ENCODE measurements around the gene CELSR1. TPM values are rescaled to one million over a fixed set of nuclear protein-coding genes. Genes with fewer than 3 reads are reported as not detected.

The CELSR1 gene
- total RNA-seq, 2 donors from 2014 or later = 24.2 to 38.2 TPM

- Histone ChIP-seq H3K27me3 (replicated peaks; ENCODE audit: insufficient read depth) (no peaks in the 10 kb centered on the region), H3K27ac (no peak overlapping the region), H3K36me3 (no peaks in the 10 kb centered on the region), H3K4me1 (replicated peaks) (no peaks in the 10 kb centered on the region), H3K9me3 (no peaks in the 10 kb centered on the region), H3K4me3 (no peak overlapping the region)
- TF ChIP-seq POLR2AphosphoS5 (IDR thresholded peaks at IDR 0.05) (no peak), CTCF (IDR thresholded peaks at IDR 0.05) (no peak), POLR2A (IDR thresholded peaks at IDR 0.05) (no peak)
- 64% methylated on average over 15 of the region's 15 CpGs for whole genome bisulfite sequencing
- no peak for DNase-seq (ENCODE audit: low spot score)
- intact Hi-C loops (cut with DNase I) = no loop called here
Measured at GRCh38 chr22:46500201-46500600, 37.2 kb downstream of the CELSR1 start.

- Histone ChIP-seq H3K4me1 (replicated peaks) (no peaks in the 10 kb centered on the region), H3K9me3 (no peaks in the 10 kb centered on the region), H3K27me3 (replicated peaks; ENCODE audit: insufficient read depth) (no peaks in the 10 kb centered on the region), H3K27ac (no peak overlapping the region), H3K36me3 (no peaks in the 10 kb centered on the region), H3K4me3 (no peak overlapping the region)
- TF ChIP-seq CTCF (IDR thresholded peaks at IDR 0.05) (no peak), POLR2A (IDR thresholded peaks at IDR 0.05) (no peak), POLR2AphosphoS5 (IDR thresholded peaks at IDR 0.05) (no peak)
- 72% methylated on average over 12 of the region's 12 CpGs for WGBS
- intact Hi-C loops (cut with DNase I) = no loop called here
- DNase-seq (ENCODE audit: low spot score) = no peak
Measured at GRCh38 chr22:46499805-46500189, 37.6 kb downstream of the CELSR1 start.

GRCh38 chr22:46491946-46492345 lies 45.5 kb downstream of the CELSR1 start:
- intact Hi-C loops (cut with DNase I) = no loop called here
- no peaks in the 10 kb centered on the region for H3K36me3 ChIP-seq
- 50% methylated on average over 11 of the region's 11 CpGs for WGBS
- no peak for TF ChIP-seq POLR2AphosphoS5 (IDR thresholded peaks at IDR 0.05)
- TF ChIP-seq POLR2A (IDR thresholded peaks at IDR 0.05) = no peak
- no peak for TF ChIP-seq CTCF (IDR thresholded peaks at IDR 0.05)
- H3K27ac ChIP-seq = no peak overlapping the region
- DNase-seq (ENCODE audit: low spot score) = no peak
- no peak overlapping the region for H3K4me3 ChIP-seq
- no peaks in the 10 kb centered on the region for H3K4me1 ChIP-seq (replicated peaks)
- no peaks in the 10 kb centered on the region for H3K27me3 ChIP-seq (replicated peaks; ENCODE audit: insufficient read depth)
- no peaks in the 10 kb centered on the region for H3K9me3 ChIP-seq

GRCh38 chr22:46490538-46490937 lies 46.9 kb downstream of the CELSR1 start:
- Histone ChIP-seq H3K4me1 (replicated peaks) (no peaks in the 10 kb centered on the region), H3K4me3 (no peak overlapping the region), H3K36me3 (no peaks in the 10 kb centered on the region), H3K9me3 (no peaks in the 10 kb centered on the region), H3K27ac (no peak overlapping the region), H3K27me3 (replicated peaks; ENCODE audit: insufficient read depth) (no peaks in the 10 kb centered on the region)
- TF ChIP-seq POLR2AphosphoS5 (IDR thresholded peaks at IDR 0.05) (no peak), CTCF (IDR thresholded peaks at IDR 0.05) (no peak), POLR2A (IDR thresholded peaks at IDR 0.05) (no peak)
- 80% methylated on average over 11 of the region's 11 CpGs for WGBS
- DNase-seq (ENCODE audit: low spot score) = no peak
- intact Hi-C loops (cut with DNase I) = no loop called here

GRCh38 chr22:46486996-46487717 lies 50.3 kb downstream of the CELSR1 start:
- DNase-seq (ENCODE audit: low spot score) = no peak
- Histone ChIP-seq H3K36me3 (no peaks in the 10 kb centered on the region), H3K4me1 (replicated peaks) (no peaks in the 10 kb centered on the region), H3K4me3 (no peak overlapping the region), H3K27me3 (replicated peaks; ENCODE audit: insufficient read depth) (no peaks in the 10 kb centered on the region), H3K27ac (no peak overlapping the region), H3K9me3 (no peaks in the 10 kb centered on the region)
- intact Hi-C loops (cut with DNase I) = no loop called here
- no peak for TF ChIP-seq POLR2A (IDR thresholded peaks at IDR 0.05)
- no peak for TF ChIP-seq CTCF (IDR thresholded peaks at IDR 0.05)
- no peak for TF ChIP-seq POLR2AphosphoS5 (IDR thresholded peaks at IDR 0.05)
- WGBS = 75% methylated on average over 12 of the region's 12 CpGs
